Motor neuron (in vitro differentiated cells): ENCODE measurements around the gene GPRC5D. TPM values are rescaled to one million over a fixed set of nuclear protein-coding genes. Genes with fewer than 3 reads are reported as not detected.

Experiments
- ATAC-seq, 8 experiments: fragments of 200-7000 bp; cut with Tn5 transposase; replicated peaks in 6 of 8; 2 replicates each; pipeline ENCODE4 v1.8.0; 2021; ENCODE audit warnings: mild to moderate bottlenecking in 8 of 8, moderate library complexity in 8 of 8
- H3K27ac ChIP-seq, 2 donors: fragments of 250-450 bp; sonication (Bioruptor Pico); 2 replicates each; pipeline ENCODE4 v1.9.0; 2021; ENCODE audit warnings: antibody characterized with exemption in 2 of 2, mild to moderate bottlenecking in 2 of 2, moderate library complexity in 1 of 2
- H3K4me1 ChIP-seq, 2 donors: fragments of 250-450 bp; sonication (Bioruptor Pico); replicated peaks in 1 of 2; 2 replicates each; pipeline ENCODE4 v1.6.1; 2021; ENCODE audit warnings: antibody characterized with exemption in 2 of 2, mild to moderate bottlenecking in 2 of 2, moderate library complexity in 1 of 2
- H3K4me3 ChIP-seq, 5 donors: fragments of 250-450 bp; sonication (Bioruptor Pico); 2 replicates each; pipeline ENCODE4 v1.9.0; 2021; ENCODE audit warnings: antibody characterized with exemption in 5 of 5, mild to moderate bottlenecking in 5 of 5, moderate library complexity in 4 of 5
- WGBS, 10 experiments: fragments of 450-650 bp; shearing (Covaris generic); methylation state at CpG; one replicate each; pipeline ENCODE4 v1.0.0; 2022; 5-methylcytosine and 5-hydroxymethylcytosine counted together
- in situ Hi-C, 9 experiments: fragments of 400-800 bp; cut with MboI; loops; one replicate each; pipeline ENCODE4 v1.15.0; 2021; ENCODE audit warnings: low sequenced_read_pairs in 9 of 9, low pct_unique_long_range_greater_than_20kb in 2 of 9; ENCODE audit not compliant: unreplicated experiment in 9 of 9
- total RNA-seq, 8 experiments: library from RNA; unstranded; fragments of 300-600 nt; gene quantifications; 2 replicates each; pipeline versions ENCODE4 v1.2.3 to v1.2.4, GENCODE V29; 2022

GPRC5D gene
- total RNA-seq, 8 experiments from 2014 or later: 0.66 to 4.7 (median 0.88) TPM; not detected in 3

DNA sequence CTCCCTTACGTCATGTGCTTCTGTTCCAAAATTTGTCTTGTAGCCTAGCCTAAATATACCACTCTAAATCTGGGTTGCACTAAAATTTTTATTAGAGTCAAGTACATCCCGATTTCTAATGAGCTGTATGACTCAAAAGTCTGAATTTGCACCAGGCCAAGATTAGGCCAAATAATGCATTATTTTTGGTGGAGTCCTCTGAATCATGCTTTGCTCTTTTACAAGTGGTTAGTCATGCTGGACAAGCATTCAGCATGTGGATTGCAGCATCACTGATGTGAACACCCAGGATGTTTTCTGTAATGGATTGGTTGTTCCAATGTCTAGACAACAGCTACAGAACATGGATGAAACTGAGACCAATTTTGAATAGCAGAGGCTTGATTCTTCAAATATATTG is 24.4 kb upstream of the GPRC5D start:
- WGBS, 10 experiments: 7 to 100% (median 87%) methylated on average over 1 to 2 of the region's 2 CpGs
- Histone ChIP-seq H3K4me1 (peaks cover 10 to 20% of the 10 kb centered on the region in 2 donors), H3K27ac (no peak overlapping the region), H3K4me3 (no peak overlapping the region)
- ATAC-seq: peak in 3 of 8 experiments; percentile 53 to 68 (median 63)
- in situ Hi-C loops: no loop called here

DNA sequence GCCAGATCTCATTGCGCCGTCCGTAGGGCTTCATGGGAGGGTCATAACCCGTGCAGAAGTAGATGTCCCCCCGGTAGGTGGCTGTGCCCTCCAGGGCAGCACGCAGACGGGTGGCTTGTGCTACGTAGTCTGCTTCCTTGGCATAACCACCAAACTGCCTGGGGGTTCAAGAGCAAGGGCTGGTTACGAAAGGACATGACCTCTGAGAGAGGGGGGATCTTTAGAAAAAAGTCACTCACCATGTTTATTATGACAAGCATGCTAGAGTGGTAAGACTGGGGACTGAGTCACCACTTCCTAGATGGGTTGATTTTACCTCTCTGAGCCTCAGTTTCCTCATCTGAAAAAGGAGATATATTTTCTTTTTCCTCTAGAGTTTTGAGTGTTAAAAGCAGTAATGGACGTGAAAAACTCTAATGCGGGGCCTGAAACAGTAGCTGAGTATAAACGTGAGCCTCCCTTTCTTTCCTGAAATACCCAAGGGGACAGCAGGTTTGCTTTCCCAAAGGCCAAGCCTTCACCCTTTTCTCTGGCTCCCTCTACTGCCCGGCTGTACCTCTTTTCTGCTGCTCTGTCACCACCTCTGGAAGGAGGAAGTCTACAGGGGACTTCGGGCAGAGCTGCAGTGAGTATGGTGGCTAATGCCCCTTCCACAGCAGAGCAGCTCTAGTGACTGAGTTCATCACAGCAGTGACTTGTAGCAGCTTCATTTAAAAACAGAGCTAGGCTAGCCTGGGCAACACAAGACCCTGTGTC is 23.5 kb upstream of the GPRC5D start:
- peaks cover 10 to 16% of the 10 kb centered on the region in 2 donors for H3K4me1 ChIP-seq
- H3K27ac ChIP-seq: no peak overlapping the region
- in situ Hi-C loops: no loop called here
- peak in 4 of 8 experiments; percentile 8 to 42 (median 16) for ATAC-seq
- whole genome bisulfite sequencing, 10 experiments: 0 to 89% (median 67%) methylated on average over 1 to 9 of the region's 14 CpGs; no CpG with 5 or more reads in 3 of the 10 experiments
- H3K4me3 ChIP-seq: no peak overlapping the region

GRCh38 chr12:12974211-12974610 is 22.2 kb upstream of the GPRC5D start:
- H3K4me3 ChIP-seq: no peak overlapping the region
- no peak for ATAC-seq
- 53 to 100% (median 96%) methylated on average over 1 to 3 of the region's 4 CpGs; no CpG with 5 or more reads in 2 of the 10 experiments for WGBS, 10 experiments
- H3K4me1 ChIP-seq: peaks cover 0 to 3% of the 10 kb centered on the region in 2 donors
- in situ Hi-C loops: no loop called here
- H3K27ac ChIP-seq: no peak overlapping the region

DNA sequence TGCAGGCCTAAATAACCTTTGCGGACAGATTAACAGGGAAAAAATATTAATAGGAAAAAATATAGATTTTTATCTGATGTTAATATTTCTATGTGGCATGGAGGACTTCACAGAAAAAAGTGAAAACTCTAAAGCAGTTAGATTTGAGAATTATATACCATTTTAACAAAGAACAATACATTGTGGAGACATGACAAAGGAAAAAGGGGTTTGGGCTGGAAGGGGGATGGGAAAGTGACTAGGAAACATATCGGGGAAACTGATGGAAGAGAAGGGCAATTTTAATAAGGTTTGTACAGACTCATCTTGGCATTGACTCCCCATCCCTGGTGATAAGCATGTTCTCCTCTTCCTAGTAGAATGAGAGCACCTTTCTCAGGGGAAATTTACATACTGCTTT is 21.0 kb upstream of the GPRC5D start:
- no peak for ATAC-seq
- in situ Hi-C loops: no loop called here
- H3K27ac ChIP-seq: no peak overlapping the region
- WGBS, 10 experiments: 86 to 100% (median 100%) methylated on average over 1 to 2 of the region's 2 CpGs; no CpG with 5 or more reads in 2 of the 10 experiments
- no peak overlapping the region for H3K4me3 ChIP-seq
- no peaks in the 10 kb centered on the region for H3K4me1 ChIP-seq

GRCh38 chr12:12965836-12966235 is 13.9 kb upstream of the GPRC5D start:
- ATAC-seq: peak in 1 of 8 experiments; percentile 29
- Histone ChIP-seq H3K27ac (no peak overlapping the region), H3K4me3 (no peak overlapping the region), H3K4me1 (peaks cover 0 to 3% of the 10 kb centered on the region in 2 donors)
- 20 to 97% (median 66%) methylated on average over 1 to 4 of the region's 4 CpGs; no CpG with 5 or more reads in 2 of the 10 experiments for WGBS, 10 experiments
- in situ Hi-C loops: no loop called here

DNA sequence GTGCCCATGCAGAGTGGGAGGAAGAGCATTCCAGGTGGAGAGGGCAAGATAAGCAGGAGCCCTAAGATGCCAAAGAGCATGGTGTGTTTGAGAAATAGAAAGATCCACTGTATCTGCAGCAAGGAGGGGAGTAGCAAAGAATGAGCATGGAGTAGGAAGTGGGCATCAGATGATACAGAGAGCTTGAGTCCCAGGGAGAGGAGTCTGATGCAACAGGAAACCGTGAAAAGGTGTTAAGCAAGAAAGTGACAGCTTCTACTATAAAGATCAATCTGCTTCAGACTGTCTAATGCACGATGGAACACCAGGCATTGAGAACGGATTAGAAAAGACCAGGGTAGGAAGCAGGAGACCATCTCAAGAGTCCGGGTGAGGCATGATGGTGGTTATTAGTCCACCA is 12.3 kb upstream of the GPRC5D start:
- in situ Hi-C loops: no loop called here
- 60 to 100% (median 88%) methylated on average over 1 to 4 of the region's 4 CpGs; no CpG with 5 or more reads in 1 of the 10 experiments for WGBS, 10 experiments
- Histone ChIP-seq H3K4me1 (peaks cover 2 to 10% of the 10 kb centered on the region in 2 donors), H3K4me3 (no peak overlapping the region), H3K27ac (no peak overlapping the region)
- ATAC-seq: no peak

DNA sequence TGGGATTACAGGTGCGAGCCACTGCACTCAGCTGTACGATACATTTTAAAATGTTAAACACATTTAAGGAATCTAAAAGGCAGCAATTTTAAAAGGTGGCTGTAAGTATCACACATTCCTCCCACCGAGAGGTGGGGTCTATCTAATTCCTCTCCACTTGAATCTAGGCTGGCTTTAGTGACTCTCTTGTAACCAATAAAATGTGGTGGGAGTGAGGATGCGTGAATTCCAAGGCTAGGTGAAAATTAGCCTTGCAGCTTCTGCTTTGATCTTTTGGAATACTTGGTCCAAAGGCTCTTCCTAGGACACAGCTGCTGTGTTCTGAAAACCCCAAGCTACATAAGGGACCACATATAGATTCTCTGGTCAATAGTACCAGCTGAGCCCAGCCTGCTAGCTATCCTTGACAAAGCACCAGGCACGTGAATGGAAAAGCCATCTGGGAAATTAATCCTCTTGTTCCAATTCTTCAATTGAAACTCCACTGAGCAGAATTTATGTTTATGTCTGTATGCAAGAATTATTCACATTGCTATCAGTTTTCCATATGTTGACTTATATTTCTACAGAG is 8.8 kb upstream of the GPRC5D start:
- peaks cover 2 to 10% of the 10 kb centered on the region in 2 donors for H3K4me1 ChIP-seq
- peak overlapping the region; percentile 44 to 45 for H3K27ac ChIP-seq
- peak in 4 of 8 experiments; percentile 37 to 75 (median 60) for ATAC-seq
- WGBS, 10 experiments: 42 to 100% (median 72%) methylated on average over 2 to 3 of the region's 5 CpGs; no CpG with 5 or more reads in 2 of the 10 experiments
- in situ Hi-C loops: no loop called here
- H3K4me3 ChIP-seq: no peak overlapping the region

- 35 to 100% (median 83%) methylated on average over 2 to 7 of the region's 7 CpGs; no CpG with 5 or more reads in 1 of the 10 experiments for WGBS, 10 experiments
- no peak overlapping the region for H3K27ac ChIP-seq
- no peak overlapping the region for H3K4me3 ChIP-seq
- peaks cover 2 to 10% of the 10 kb centered on the region in 2 donors for H3K4me1 ChIP-seq
- in situ Hi-C loops: no loop called here
- ATAC-seq: no peak
These were observed 6.9 kb upstream of the GPRC5D start for GRCh38 chr12:12958886-12959285.

DNA sequence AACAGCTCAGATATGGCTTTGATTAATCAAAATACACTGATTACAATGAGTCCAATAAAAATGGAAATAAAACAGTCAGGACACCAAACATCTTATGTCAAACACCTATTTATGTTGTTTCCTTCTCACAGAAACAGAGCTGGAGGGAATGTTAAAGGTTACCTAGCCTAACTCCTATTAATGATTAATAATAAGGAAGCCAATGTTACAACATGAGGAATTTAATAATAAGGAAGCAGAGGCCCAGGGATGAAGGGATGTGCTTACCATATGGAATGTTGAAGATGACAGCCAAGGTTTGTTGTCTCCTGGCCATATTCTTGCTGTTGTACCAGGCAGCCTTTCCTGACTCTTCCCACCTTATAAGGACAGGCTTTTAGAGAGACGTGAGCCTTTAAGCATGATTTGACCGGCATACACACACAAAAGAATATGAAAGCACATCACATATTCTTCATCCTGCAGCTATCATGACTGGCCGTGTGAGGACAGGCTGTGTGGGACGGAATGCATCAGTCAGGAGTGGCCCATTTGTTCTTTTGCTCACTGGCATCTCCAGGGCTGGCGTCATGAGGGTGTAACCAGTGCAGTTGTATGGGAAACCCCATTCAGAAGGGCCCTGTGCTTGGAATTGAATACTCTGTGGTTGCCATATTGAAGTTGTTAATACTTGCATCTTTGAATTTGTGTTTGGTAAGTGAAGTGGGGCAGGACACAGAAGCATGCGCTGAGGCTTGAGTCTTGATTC is 3.1 kb upstream of the GPRC5D start:
- Histone ChIP-seq H3K27ac (no peak overlapping the region), H3K4me3 (no peak overlapping the region), H3K4me1 (no peaks in the 10 kb centered on the region)
- in situ Hi-C loops: no loop called here
- peak in 3 of 8 experiments; percentile 32 to 99 (median 86) for ATAC-seq
- 60 to 100% (median 79%) methylated on average over 1 to 3 of the region's 6 CpGs; no CpG with 5 or more reads in 3 of the 10 experiments for WGBS, 10 experiments

DNA sequence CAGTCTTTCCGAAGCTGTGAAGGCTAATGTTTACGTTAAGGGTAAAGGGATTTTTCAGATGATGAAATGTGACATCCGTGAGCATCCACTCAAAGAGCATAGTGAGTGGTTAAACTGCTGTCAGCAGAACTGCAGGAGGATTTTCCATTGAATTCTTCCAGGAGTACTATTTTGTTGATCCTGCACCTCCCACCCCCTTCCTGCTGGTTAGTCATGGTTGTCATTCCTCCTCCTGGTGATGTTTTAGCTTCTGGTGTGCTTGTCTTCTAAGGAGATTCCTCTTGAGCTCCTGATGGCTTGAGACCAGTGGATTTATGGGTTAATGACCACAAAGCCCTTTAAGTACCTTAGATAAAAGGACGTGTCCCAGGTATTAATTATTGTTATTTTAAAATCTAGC is 2.4 kb upstream of the GPRC5D start:
- no peak for ATAC-seq
- in situ Hi-C loops: no loop called here

DNA sequence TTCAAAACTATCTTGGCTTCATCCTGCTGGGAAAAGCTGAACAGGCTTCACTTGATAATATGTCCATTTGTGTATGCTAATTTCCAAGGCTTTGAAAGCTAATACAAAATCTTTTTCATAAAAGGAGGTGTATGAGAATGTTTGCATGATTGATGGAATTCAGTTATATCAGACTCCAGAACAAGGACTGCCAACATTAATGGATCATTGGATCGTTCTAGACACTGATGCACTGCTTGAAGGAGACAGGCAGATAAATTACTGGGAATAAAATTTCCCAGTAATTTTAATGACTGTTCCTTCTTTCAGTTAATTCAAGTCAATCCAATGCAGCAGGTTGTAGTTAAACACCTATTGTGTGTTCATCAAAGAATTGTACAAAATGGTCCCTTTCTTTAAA is 466 bp downstream of the GPRC5D start:
- ATAC-seq: no peak
- Histone ChIP-seq H3K4me1 (no peaks in the 10 kb centered on the region), H3K4me3 (no peak overlapping the region), H3K27ac (no peak overlapping the region)
- 50 to 100% (median 92%) methylated on average over 1 of the region's 1 CpG; no CpG with 5 or more reads in 1 of the 10 experiments for WGBS, 10 experiments
- in situ Hi-C loops: no loop called here

More for the DNA sequence above, 2.4 kb upstream of the GPRC5D start:
- 17 to 89% (median 74%) methylated on average over 1 to 4 of the region's 4 CpGs; no CpG with 5 or more reads in 2 of the 10 experiments for WGBS, 10 experiments
- no peak overlapping the region for H3K27ac ChIP-seq
- H3K4me3 ChIP-seq: no peak overlapping the region
- H3K4me1 ChIP-seq: no peaks in the 10 kb centered on the region

- 70 to 100% (median 88%) methylated on average over 1 to 4 of the region's 4 CpGs for WGBS, 10 experiments
- no peak overlapping the region for H3K4me3 ChIP-seq
- H3K27ac ChIP-seq: no peak overlapping the region
- H3K4me1 ChIP-seq: no peaks in the 10 kb centered on the region
- in situ Hi-C loops: no loop called here
- ATAC-seq: no peak
These were observed 4.1 kb downstream of the GPRC5D start for GRCh38 chr12:12947902-12948301.
